ENCODE results near the gene IFNLR1. TPM values are rescaled to one million over a fixed set of nuclear protein-coding genes. Genes with fewer than 3 reads are reported as not detected.

The IFNLR1 gene
- total and polyA plus RNA-seq, 9 of the 15 experiments (the other 6 are each of a cell fraction or from before 2014, with no cell fraction given), result not detected

DNA sequence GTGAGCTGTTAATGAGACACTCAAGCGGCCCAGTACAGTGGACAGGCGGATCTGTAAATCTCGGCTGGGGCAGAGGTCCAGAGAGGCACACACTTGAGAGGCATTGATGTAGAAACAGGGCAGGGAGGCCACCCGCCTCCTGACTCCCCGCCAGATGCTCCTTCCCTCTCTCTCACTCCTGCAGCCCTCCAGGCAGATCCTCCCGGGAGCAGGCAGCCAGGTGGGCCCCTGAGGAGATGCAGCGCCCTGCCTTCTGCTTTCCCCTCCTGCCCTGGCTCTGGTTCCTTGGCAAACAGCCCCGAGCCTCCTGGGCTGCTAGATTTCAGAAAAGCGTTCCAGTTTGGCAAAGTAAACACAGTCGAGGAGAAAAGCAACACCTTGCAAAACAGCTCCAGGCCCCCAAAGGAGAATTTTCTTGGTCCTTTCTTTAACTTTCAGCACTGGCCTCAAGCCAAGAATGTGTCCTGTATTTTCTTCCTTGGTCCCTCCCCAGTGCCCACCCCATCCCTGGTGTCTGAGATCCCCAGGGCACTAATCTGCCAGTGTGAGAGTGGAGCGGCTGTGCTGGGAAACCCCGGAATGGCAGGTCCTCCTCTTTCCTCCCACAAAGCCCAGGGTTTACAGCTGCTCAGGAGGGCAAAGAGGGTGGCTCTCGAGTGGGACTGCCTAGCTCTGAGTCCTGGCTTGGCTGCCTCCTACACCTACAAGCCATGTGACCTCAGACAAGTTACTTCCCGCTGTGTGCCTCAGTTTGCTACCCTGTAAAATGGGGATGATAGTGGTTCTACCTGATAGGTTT is 29.4 kb upstream of the IFNLR1 start (continued):
- no peak for TF ChIP-seq FOS (IDR thresholded peaks at IDR 0.05; ENCODE audit: extremely low read depth, insufficient read length)
- no peak for TF ChIP-seq SMARCA5 (IDR thresholded peaks at IDR 0.05)
- TF ChIP-seq RBM25 (IDR thresholded peaks at IDR 0.05; ENCODE audit: low read depth, low read length, severe bottlenecking), result peak; percentile 72
- peak; percentile 36; the same call in 1 of the 2 replicates for TF ChIP-seq NFIC (IDR thresholded peaks at IDR 0.05)

GRCh38 chr1:24215226-24215814 is 28.2 kb upstream of the IFNLR1 start:
- ATAC-seq, result no peak
- Histone ChIP-seq H3K27ac (ENCODE audit: extremely low read depth, low read depth, low read length) (no peak overlapping the region), H2AFZ (ENCODE audit: low read depth, low read length) (no peak overlapping the region), H3K4me3 (no peak overlapping the region), H3K36me3 (ENCODE audit: control insufficient read depth, insufficient read depth, low read length) (no peaks in the 10 kb centered on the region), H3K4me2 (ENCODE audit: insufficient read depth, low read length) (no peak overlapping the region), H3K9me3 (replicated peaks; ENCODE audit: control insufficient read depth, insufficient read depth, low read depth, low read length) (no peaks in the 10 kb centered on the region), H4K20me1 (replicated peaks; ENCODE audit: control insufficient read depth, insufficient read depth, low read length) (peaks cover 4% of the 10 kb centered on the region; the same call in 1 of the 2 replicates), H3K79me2 (ENCODE audit: control insufficient read depth, insufficient read depth, low read length) (no peaks in the 10 kb centered on the region), H3K4me1 (replicated peaks in 1 of 2; ENCODE audit: control insufficient read depth in 2 of 2, insufficient read depth in 2 of 2, low read length in 2 of 2) (0 out of 5 replicates have a peak, but pooled peaks cover 0 to 4% of the 10 kb centered on the region in 2 experiments), H3K27me3 (ENCODE audit: control insufficient read depth in 2 of 2, insufficient read depth in 2 of 2, low read length in 2 of 2) (peaks cover 30 to 56% of the 10 kb centered on the region in 2 experiments; a peak in 4 of 5 replicates), H3K9me1 (ENCODE audit: control insufficient read depth, insufficient read depth, low read length) (no peaks in the 10 kb centered on the region), H3K9ac (ENCODE audit: insufficient read depth in 1 of 2, low read depth in 2 of 2, low read length in 2 of 2) (no peak overlapping the region)
- DNase-seq (ENCODE audit: extremely low read depth in 1 of 4, low spot score in 3 of 4), result no peak
- CTCF ChIA-PET (ENCODE audit: low intra/inter-chr PET ratio), result no interaction called here
- in situ Hi-C loops (cut with MboI), result no loop called here
- no peak for TF ChIP-seq ZNF408 (CRISPR knock-in tag; IDR thresholded peaks at IDR 0.05; ENCODE audit: low read depth)
- TF ChIP-seq HNRNPUL1 (IDR thresholded peaks at IDR 0.05; ENCODE audit: low read length), result no peak
- TF ChIP-seq, protein P1, sequence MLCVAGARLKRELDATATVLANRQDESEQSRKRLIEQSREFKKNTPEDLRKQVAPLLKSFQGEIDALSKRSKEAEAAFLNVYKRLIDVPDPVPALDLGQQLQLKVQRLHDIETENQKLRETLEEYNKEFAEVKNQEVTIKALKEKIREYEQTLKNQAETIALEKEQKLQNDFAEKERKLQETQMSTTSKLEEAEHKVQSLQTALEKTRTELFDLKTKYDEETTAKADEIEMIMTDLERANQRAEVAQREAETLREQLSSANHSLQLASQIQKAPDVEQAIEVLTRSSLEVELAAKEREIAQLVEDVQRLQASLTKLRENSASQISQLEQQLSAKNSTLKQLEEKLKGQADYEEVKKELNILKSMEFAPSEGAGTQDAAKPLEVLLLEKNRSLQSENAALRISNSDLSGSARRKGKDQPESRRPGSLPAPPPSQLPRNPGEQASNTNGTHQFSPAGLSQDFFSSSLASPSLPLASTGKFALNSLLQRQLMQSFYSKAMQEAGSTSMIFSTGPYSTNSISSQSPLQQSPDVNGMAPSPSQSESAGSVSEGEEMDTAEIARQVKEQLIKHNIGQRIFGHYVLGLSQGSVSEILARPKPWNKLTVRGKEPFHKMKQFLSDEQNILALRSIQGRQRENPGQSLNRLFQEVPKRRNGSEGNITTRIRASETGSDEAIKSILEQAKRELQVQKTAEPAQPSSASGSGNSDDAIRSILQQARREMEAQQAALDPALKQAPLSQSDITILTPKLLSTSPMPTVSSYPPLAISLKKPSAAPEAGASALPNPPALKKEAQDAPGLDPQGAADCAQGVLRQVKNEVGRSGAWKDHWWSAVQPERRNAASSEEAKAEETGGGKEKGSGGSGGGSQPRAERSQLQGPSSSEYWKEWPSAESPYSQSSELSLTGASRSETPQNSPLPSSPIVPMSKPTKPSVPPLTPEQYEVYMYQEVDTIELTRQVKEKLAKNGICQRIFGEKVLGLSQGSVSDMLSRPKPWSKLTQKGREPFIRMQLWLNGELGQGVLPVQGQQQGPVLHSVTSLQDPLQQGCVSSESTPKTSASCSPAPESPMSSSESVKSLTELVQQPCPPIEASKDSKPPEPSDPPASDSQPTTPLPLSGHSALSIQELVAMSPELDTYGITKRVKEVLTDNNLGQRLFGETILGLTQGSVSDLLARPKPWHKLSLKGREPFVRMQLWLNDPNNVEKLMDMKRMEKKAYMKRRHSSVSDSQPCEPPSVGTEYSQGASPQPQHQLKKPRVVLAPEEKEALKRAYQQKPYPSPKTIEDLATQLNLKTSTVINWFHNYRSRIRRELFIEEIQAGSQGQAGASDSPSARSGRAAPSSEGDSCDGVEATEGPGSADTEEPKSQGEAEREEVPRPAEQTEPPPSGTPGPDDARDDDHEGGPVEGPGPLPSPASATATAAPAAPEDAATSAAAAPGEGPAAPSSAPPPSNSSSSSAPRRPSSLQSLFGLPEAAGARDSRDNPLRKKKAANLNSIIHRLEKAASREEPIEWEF (CRISPR knock-in tag; IDR thresholded peaks at IDR 0.05), result no peak
- no peak for TF ChIP-seq ETV6 (IDR thresholded peaks at IDR 0.05; ENCODE audit: borderline replicate concordance in 1 of 2, low read depth in 2 of 2, low read length in 1 of 2)
- no peak for TF ChIP-seq ETV6 (CRISPR knock-in tag; IDR thresholded peaks at IDR 0.05; ENCODE audit: borderline replicate concordance)
- TF ChIP-seq ZFP36 (IDR thresholded peaks at IDR 0.05; ENCODE audit: low read depth, low read length, partially characterized antibody), result peak; percentile 15
- no peak for TF ChIP-seq U2AF2 (optimal IDR thresholded peaks at IDR 0.05; ENCODE audit: low read depth, low read length)
- TF ChIP-seq GABPB2 (CRISPR knock-in tag; conservative IDR thresholded peaks at IDR 0.05), result no peak
- TF ChIP-seq NELFE (IDR thresholded peaks at IDR 0.05; ENCODE audit: insufficient read depth, insufficient read length), result no peak
- BruUV-seq (replicated peaks), result no TSS peak
- WGBS (ENCODE audit: insufficient coverage, low coverage, missing lambda C conversion rate), result 0% methylated on average over 6 of the region's 6 CpGs
- POLR2A ChIA-PET, result interaction anchor here (0.6 kb wide), 1 partner anchor 285 kb away, joined by 3 read pairs; no protein-coding TSS in a partner anchor
- no peak for FAIRE-seq
- intact Hi-C loops (cut with micrococcal nuclease), result no loop called here

All from K562 (cell line).